Spinal cord (tissue), 10 donors: ENCODE data around the gene ZNF618. TPM values are rescaled to one million over a fixed set of nuclear protein-coding genes. Genes with fewer than 3 reads are reported as not detected.

ENCODE experiments used
- DNase-seq, 6 donors: peaks; one replicate each; pipeline versions ENCODE4 v3.0.0 to v3.0.0-alpha.2; 2013 to 2015; ENCODE audit warnings: low spot score in 6 of 6, low read depth in 4 of 6
- H3K27ac ChIP-seq: one replicate; pipeline ENCODE4 v1.5.1; 2013; ENCODE audit warnings: low read depth, low read length, control low read depth
- H3K27me3 ChIP-seq: one replicate; pipeline ENCODE4 v1.6.1; 2013; ENCODE audit warnings: low read length; ENCODE audit not compliant: control insufficient read depth, insufficient read depth
- H3K36me3 ChIP-seq: one replicate; pipeline ENCODE4 v1.6.1; 2013; ENCODE audit warnings: low read length; ENCODE audit not compliant: control insufficient read depth, insufficient read depth
- H3K4me1 ChIP-seq: one replicate; pipeline ENCODE4 v1.6.1; 2013; ENCODE audit warnings: low read length; ENCODE audit not compliant: control insufficient read depth, insufficient read depth
- H3K4me3 ChIP-seq: one replicate; pipeline ENCODE4 v1.5.1; 2013; ENCODE audit warnings: low read depth, low read length, control low read depth
- H3K9me3 ChIP-seq: one replicate; pipeline ENCODE4 v1.6.1; 2013; ENCODE audit warnings: low read length; ENCODE audit not compliant: control insufficient read depth, insufficient read depth
- WGBS: methylation state at CpG from one replicate; pipeline ENCODE4 v1.1.5; 2013; ENCODE audit warnings: missing lambda C conversion rate; ENCODE audit not compliant: insufficient coverage; 5-methylcytosine and 5-hydroxymethylcytosine counted together
- polyA plus RNA-seq, 2 donors: library from polyadenylated mRNA; unstranded; fragments of 120-200 nt; gene quantifications; one replicate each; pipeline ENCODE4 v1.2.1, GENCODE V29; 2013; ENCODE audit not compliant: insufficient read length in 2 of 2
- total RNA-seq, 2 donors: library from RNA; depleted of rRNA in 1 of 2; stranded (reverse); fragments of 120-200 nt in 1 of 2; fragments of >200 nt in 1 of 2; gene quantifications; one replicate each; pipeline versions ENCODE4 v1.2.3 to v1.2.4, GENCODE V29; 2013 to 2014
- donor health status: healthy.

ZNF618 gene
- total and polyA plus RNA-seq, 4 donors, result 7.7 to 17.0 (median 15.4) TPM

GRCh38 chr9:114006931-114007691, 131.0 kb downstream of the ZNF618 start:
- H3K36me3 ChIP-seq, result peaks cover 57% of the 10 kb centered on the region

GRCh38 chr9:114007991-114008666, 132.0 kb downstream of the ZNF618 start:
- peaks cover 47% of the 10 kb centered on the region for H3K36me3 ChIP-seq
- no peaks in the 10 kb centered on the region for H3K9me3 ChIP-seq
- H3K27me3 ChIP-seq, result no peaks in the 10 kb centered on the region
- 90% methylated on average over 18 of the region's 18 CpGs for WGBS
- H3K27ac ChIP-seq, result no peak overlapping the region
- H3K4me3 ChIP-seq, result no peak overlapping the region
- H3K4me1 ChIP-seq, result peaks cover 10% of the 10 kb centered on the region
- no peak for DNase-seq

More at GRCh38 chr9:114006931-114007691, 131.0 kb downstream of the ZNF618 start:
- no peaks in the 10 kb centered on the region for H3K9me3 ChIP-seq
- peaks cover 20% of the 10 kb centered on the region for H3K4me1 ChIP-seq
- H3K4me3 ChIP-seq, result no peak overlapping the region
- no peak for DNase-seq
- WGBS, result 72% methylated on average over 5 of the region's 10 CpGs
- H3K27me3 ChIP-seq, result no peaks in the 10 kb centered on the region
- no peak overlapping the region for H3K27ac ChIP-seq

- H3K27me3 ChIP-seq, result no peaks in the 10 kb centered on the region
- no peak for DNase-seq
- peaks cover 8% of the 10 kb centered on the region for H3K4me1 ChIP-seq
- WGBS, result 85% methylated on average over 9 of the region's 9 CpGs
- no peaks in the 10 kb centered on the region for H3K9me3 ChIP-seq
- H3K4me3 ChIP-seq, result no peak overlapping the region
- H3K36me3 ChIP-seq, result peaks cover 47% of the 10 kb centered on the region
- no peak overlapping the region for H3K27ac ChIP-seq
These were observed 132.7 kb downstream of the ZNF618 start for GRCh38 chr9:114008667-114009410.

GRCh38 chr9:114011313-114011712, 135.2 kb downstream of the ZNF618 start:
- 74% methylated on average over 9 of the region's 9 CpGs for WGBS

GRCh38 chr9:114012126-114012525, 136.0 kb downstream of the ZNF618 start:
- peaks cover 2% of the 10 kb centered on the region for H3K9me3 ChIP-seq
- no CpG with 5 or more reads among the region's 2 CpGs for WGBS
- H3K27me3 ChIP-seq, result no peaks in the 10 kb centered on the region
- no peak for DNase-seq
- H3K36me3 ChIP-seq, result peaks cover 40% of the 10 kb centered on the region
- no peak overlapping the region for H3K4me3 ChIP-seq
- H3K27ac ChIP-seq, result no peak overlapping the region
- no peaks in the 10 kb centered on the region for H3K4me1 ChIP-seq

More at GRCh38 chr9:114011313-114011712, 135.2 kb downstream of the ZNF618 start:
- no peaks in the 10 kb centered on the region for H3K4me1 ChIP-seq
- H3K4me3 ChIP-seq, result no peak overlapping the region
- peaks cover 2% of the 10 kb centered on the region for H3K9me3 ChIP-seq
- no peak for DNase-seq
- H3K27ac ChIP-seq, result no peak overlapping the region
- H3K36me3 ChIP-seq, result peaks cover 39% of the 10 kb centered on the region
- H3K27me3 ChIP-seq, result no peaks in the 10 kb centered on the region

- peaks cover 2% of the 10 kb centered on the region for H3K9me3 ChIP-seq
- no peak overlapping the region for H3K4me3 ChIP-seq
- no peaks in the 10 kb centered on the region for H3K27me3 ChIP-seq
- H3K4me1 ChIP-seq, result no peaks in the 10 kb centered on the region
- H3K27ac ChIP-seq, result no peak overlapping the region
- peaks cover 39% of the 10 kb centered on the region for H3K36me3 ChIP-seq
- no peak for DNase-seq
These were observed 137.9 kb downstream of the ZNF618 start for GRCh38 chr9:114014044-114014443.

GRCh38 chr9:114015607-114016006, 139.5 kb downstream of the ZNF618 start:
- Histone ChIP-seq H3K4me1 (no peaks in the 10 kb centered on the region), H3K27ac (no peak overlapping the region), H3K9me3 (peaks cover 4% of the 10 kb centered on the region), H3K36me3 (peaks cover 31% of the 10 kb centered on the region), H3K4me3 (no peak overlapping the region), H3K27me3 (no peaks in the 10 kb centered on the region)
- WGBS, result 100% methylated on average over 1 of the region's 2 CpGs
- DNase-seq, result no peak

- Histone ChIP-seq H3K4me1 (no peaks in the 10 kb centered on the region), H3K4me3 (no peak overlapping the region), H3K27me3 (no peaks in the 10 kb centered on the region), H3K27ac (no peak overlapping the region), H3K9me3 (peaks cover 4% of the 10 kb centered on the region), H3K36me3 (peaks cover 31% of the 10 kb centered on the region)
- DNase-seq, result no peak
- 86% methylated on average over 2 of the region's 6 CpGs for WGBS
These were observed 140.0 kb downstream of the ZNF618 start for GRCh38 chr9:114016101-114016500.

- 93% methylated on average over 7 of the region's 14 CpGs for WGBS
- DNase-seq, result no peak
- Histone ChIP-seq H3K9me3 (peaks cover 4% of the 10 kb centered on the region), H3K36me3 (peaks cover 31% of the 10 kb centered on the region), H3K4me3 (no peak overlapping the region), H3K4me1 (no peaks in the 10 kb centered on the region), H3K27me3 (no peaks in the 10 kb centered on the region), H3K27ac (no peak overlapping the region)
These were observed 140.7 kb downstream of the ZNF618 start for GRCh38 chr9:114016629-114017423.
